B cell (primary cell): ENCODE results near the gene SPDYE1.
"Not testable (repeated sequence)": the region's sequence is repeated elsewhere in the genome, so short reads cannot be mapped to it uniquely, and the experiment has no call there.

ENCODE experiments used
- EZH2 ChIP-seq: IDR thresholded peaks from 2 replicates; pipeline ENCODE4 v1.6.1; 2012; ENCODE audit warnings: borderline replicate concordance, low read depth, mild to moderate bottlenecking, moderate library complexity, low read length; ENCODE audit not compliant: insufficient read depth, poor library complexity, severe bottlenecking
- TF ChIP-seq, protein P1 (sequence below): fragments of 200-600 bp; IDR thresholded peaks from one replicate; pipeline ENCODE4 v1.8.0; 2022; ENCODE audit warnings: antibody characterized with exemption, mild to moderate bottlenecking

DNA sequence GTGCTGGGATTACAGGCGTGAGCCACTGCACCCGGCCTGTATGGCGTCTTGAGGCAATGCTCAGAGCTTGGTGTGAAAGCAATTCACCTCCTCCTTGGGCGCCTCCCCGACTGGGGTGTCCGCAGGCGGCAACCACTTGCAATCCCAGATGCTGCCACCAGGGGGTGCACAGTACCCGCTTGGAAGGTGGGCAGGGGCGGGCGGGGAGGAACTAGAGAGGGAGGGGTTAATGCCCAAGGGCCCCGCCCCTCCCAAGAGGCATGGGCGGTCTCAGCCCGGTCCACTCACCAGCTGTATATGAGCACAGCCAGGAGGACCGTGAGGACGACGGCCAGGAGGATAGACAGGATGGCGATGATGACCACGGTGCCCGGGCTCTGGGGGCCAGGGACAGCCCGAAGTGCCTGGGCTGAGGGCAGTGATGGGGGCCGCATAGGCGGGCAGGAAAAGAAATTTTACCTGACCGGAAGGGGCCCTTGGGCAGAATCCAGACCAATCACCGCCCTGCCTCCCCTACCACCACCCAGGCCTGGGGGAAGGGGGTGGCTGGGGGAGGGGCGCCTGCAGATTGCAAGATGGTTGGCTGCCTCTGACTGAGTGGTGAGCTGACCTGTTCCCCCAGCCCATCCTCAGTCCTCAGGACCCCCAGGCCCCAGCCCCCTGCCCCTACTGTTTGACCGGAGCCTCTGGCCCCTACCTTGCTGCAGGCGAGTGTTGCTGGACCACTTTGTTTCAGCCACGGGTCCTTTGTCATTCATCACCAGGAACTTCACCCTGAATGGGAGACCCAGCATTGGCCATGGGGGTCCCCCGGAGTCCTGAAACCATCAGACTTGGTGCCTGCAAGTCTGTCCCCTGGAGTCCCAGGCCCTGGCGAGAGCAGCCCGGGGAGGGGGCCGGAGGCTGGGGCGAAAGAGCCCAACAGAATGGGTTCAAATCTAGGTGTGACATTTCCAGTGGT, 11.5 kb upstream of the SPDYE1 start:
- TF ChIP-seq, protein P1, sequence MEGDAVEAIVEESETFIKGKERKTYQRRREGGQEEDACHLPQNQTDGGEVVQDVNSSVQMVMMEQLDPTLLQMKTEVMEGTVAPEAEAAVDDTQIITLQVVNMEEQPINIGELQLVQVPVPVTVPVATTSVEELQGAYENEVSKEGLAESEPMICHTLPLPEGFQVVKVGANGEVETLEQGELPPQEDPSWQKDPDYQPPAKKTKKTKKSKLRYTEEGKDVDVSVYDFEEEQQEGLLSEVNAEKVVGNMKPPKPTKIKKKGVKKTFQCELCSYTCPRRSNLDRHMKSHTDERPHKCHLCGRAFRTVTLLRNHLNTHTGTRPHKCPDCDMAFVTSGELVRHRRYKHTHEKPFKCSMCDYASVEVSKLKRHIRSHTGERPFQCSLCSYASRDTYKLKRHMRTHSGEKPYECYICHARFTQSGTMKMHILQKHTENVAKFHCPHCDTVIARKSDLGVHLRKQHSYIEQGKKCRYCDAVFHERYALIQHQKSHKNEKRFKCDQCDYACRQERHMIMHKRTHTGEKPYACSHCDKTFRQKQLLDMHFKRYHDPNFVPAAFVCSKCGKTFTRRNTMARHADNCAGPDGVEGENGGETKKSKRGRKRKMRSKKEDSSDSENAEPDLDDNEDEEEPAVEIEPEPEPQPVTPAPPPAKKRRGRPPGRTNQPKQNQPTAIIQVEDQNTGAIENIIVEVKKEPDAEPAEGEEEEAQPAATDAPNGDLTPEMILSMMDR: peak; percentile 75
- TF ChIP-seq EZH2: not testable (repeated sequence)
